ENCODE results near the gene YWHAG.
"Not testable (repeated sequence)": the region's sequence is repeated elsewhere in the genome, so short reads cannot be mapped to it uniquely, and the experiment has no call there.

YWHAG gene

GRCh38 chr7:76346778-76347177, 12.0 kb downstream of the YWHAG start:
- no peak for DNase-seq

GRCh38 chr7:76346097-76346496, 12.7 kb downstream of the YWHAG start:
- no peak for DNase-seq

- DNase-seq, result no peak
These were observed 14.9 kb downstream of the YWHAG start for GRCh38 chr7:76343931-76344321.

- no peak for DNase-seq
These were observed 15.4 kb downstream of the YWHAG start for GRCh38 chr7:76343294-76343930.

GRCh38 chr7:76342222-76342621, 16.6 kb downstream of the YWHAG start:
- DNase-seq, result no peak

- no peak for DNase-seq
These were observed 18.1 kb downstream of the YWHAG start for GRCh38 chr7:76340617-76341131.

- DNase-seq, result no peak
These were observed 20.3 kb downstream of the YWHAG start for GRCh38 chr7:76338298-76339084.

GRCh38 chr7:76337147-76337546, 21.6 kb downstream of the YWHAG start:
- no peak for DNase-seq

GRCh38 chr7:76336094-76336493, 22.7 kb downstream of the YWHAG start:
- no peak for DNase-seq

- DNase-seq, result not testable (repeated sequence)
These were observed 23.4 kb downstream of the YWHAG start for GRCh38 chr7:76335417-76335816.

- no peak for DNase-seq
These were observed 24.3 kb downstream of the YWHAG start for GRCh38 chr7:76334320-76334967.

- no peak for DNase-seq
These were observed 25.2 kb downstream of the YWHAG start for GRCh38 chr7:76333511-76334101.

GRCh38 chr7:76332078-76332477, 26.7 kb downstream of the YWHAG start:
- peak; percentile 11 for DNase-seq

GRCh38 chr7:76330673-76331072, 28.1 kb downstream of the YWHAG start:
- DNase-seq, result no peak

- no peak for DNase-seq
These were observed 28.5 kb downstream of the YWHAG start for GRCh38 chr7:76330261-76330660.

GRCh38 chr7:76329479-76329878, 29.3 kb downstream of the YWHAG start:
- no peak for DNase-seq

- no peak for DNase-seq
These were observed 30.4 kb downstream of the YWHAG start for GRCh38 chr7:76328389-76328788.

- no peak for DNase-seq
These were observed 31.2 kb downstream of the YWHAG start for GRCh38 chr7:76327610-76328009.

GRCh38 chr7:76326646-76327233, 32.1 kb downstream of the YWHAG start:
- no peak for DNase-seq

GRCh38 chr7:76325811-76326210, 33.0 kb downstream of the YWHAG start:
- DNase-seq, result no peak

GRCh38 chr7:76325092-76325491, 33.7 kb downstream of the YWHAG start:
- DNase-seq, result no peak

- DNase-seq, result peak; percentile 23
These were observed 40.1 kb downstream of the YWHAG start for GRCh38 chr7:76318488-76319353.

Measured in DMS153 (cell line).